ENCODE measurements around the gene SDSL. TPM values are rescaled to one million over a fixed set of nuclear protein-coding genes. Genes with fewer than 3 reads are reported as not detected.
A peak's percentile ranks its signal among the peaks of the same experiment; 100 is the strongest.

The SDSL gene
- total and polyA plus RNA-seq, 2 of the 13 experiments (the other 11 are each of a cell fraction or from before 2014, with no cell fraction given), result 1.2 to 1.7 TPM

GRCh38 chr12:113418213-113418879, 3.8 kb upstream of the SDSL start (continued):
- TF ChIP-seq ZNF609 (CRISPR knock-in tag; IDR thresholded peaks at IDR 0.05; ENCODE audit: borderline replicate concordance), result peak; percentile 84
- no peak for TF ChIP-seq ZNF652 (CRISPR knock-in tag; IDR thresholded peaks at IDR 0.05; ENCODE audit: borderline replicate concordance, low read depth)
- TF ChIP-seq ZNF547 (CRISPR knock-in tag; IDR thresholded peaks at IDR 0.05), result no peak
- TF ChIP-seq KLF13 (CRISPR knock-in tag; IDR thresholded peaks at IDR 0.05), result no peak
- no peak; the same call in 1 of the 2 replicates for TF ChIP-seq HNF4G (IDR thresholded peaks at IDR 0.05; ENCODE audit: borderline replicate concordance, low read depth, low read length)
- TF ChIP-seq HNF4G (CRISPR knock-in tag; IDR thresholded peaks at IDR 0.05; ENCODE audit: borderline replicate concordance, low read depth), result no peak
- TF ChIP-seq ATF7-NPFF (CRISPR knock-in tag; IDR thresholded peaks at IDR 0.05; ENCODE audit: low read depth), result no peak
- TF ChIP-seq ELF1 (CRISPR knock-in tag; IDR thresholded peaks at IDR 0.05), result no peak
- no peak for TF ChIP-seq HMG20B (CRISPR knock-in tag; conservative IDR thresholded peaks at IDR 0.05)
- TF ChIP-seq ZNF616 (CRISPR knock-in tag; IDR thresholded peaks at IDR 0.05; ENCODE audit: low read depth), result no peak
- TF ChIP-seq ZSCAN31 (CRISPR knock-in tag; IDR thresholded peaks at IDR 0.05; ENCODE audit: low read depth), result no peak
- TF ChIP-seq LRRFIP1 (CRISPR knock-in tag; conservative IDR thresholded peaks at IDR 0.05), result no peak
- TF ChIP-seq ZFY (CRISPR knock-in tag; IDR thresholded peaks at IDR 0.05), result no peak; the same call in 1 of the 2 replicates
- TF ChIP-seq ZNF24 (IDR thresholded peaks at IDR 0.05), result no peak
- no peak for TF ChIP-seq JDP2 (CRISPR knock-in tag; IDR thresholded peaks at IDR 0.05; ENCODE audit: borderline replicate concordance)
- TF ChIP-seq ATF5 (CRISPR knock-in tag; IDR thresholded peaks at IDR 0.05; ENCODE audit: low read depth), result no peak
- no peak for TF ChIP-seq CREM (IDR thresholded peaks at IDR 0.05)
- no peak for TF ChIP-seq CREM (CRISPR knock-in tag; IDR thresholded peaks at IDR 0.05)
- no peak for TF ChIP-seq ZNF704 (CRISPR knock-in tag; IDR thresholded peaks at IDR 0.05; ENCODE audit: borderline replicate concordance)
- no peak for TF ChIP-seq FOXO4 (CRISPR knock-in tag; conservative IDR thresholded peaks at IDR 0.05)
